Kidney (tissue), 14 donors: Measurements from ENCODE around the gene PRSS3. TPM values are rescaled to one million over a fixed set of nuclear protein-coding genes. Genes with fewer than 3 reads are reported as not detected.
"Not testable (repeated sequence)": the region's sequence is repeated elsewhere in the genome, so short reads cannot be mapped to it uniquely, and the experiment has no call there.

Source experiments
- DNase-seq, 5 donors: peaks; one replicate each; pipeline ENCODE4 v3.0.0-alpha.2; 2013 to 2020
- FAIRE-seq: peaks from 2 replicates; lab custom pipeline; 2012; peaks lifted over from hg19 to GRCh38; lab: Jason Lieb, UNC
- H3K27ac ChIP-seq, 2 donors: one replicate each; pipeline ENCODE4 v1.7.0; 2013; ENCODE audit warnings: low read depth in 2 of 2, low read length in 2 of 2, inconsistent platforms in 1 of 2
- H3K27me3 ChIP-seq: one replicate; pipeline ENCODE4 v1.7.1; 2013; ENCODE audit warnings: low read length, inconsistent platforms; ENCODE audit not compliant: control insufficient read depth, insufficient read depth
- H3K36me3 ChIP-seq, 3 donors: one replicate each; pipeline versions ENCODE4 v1.7.0 to v1.7.1; 2013; ENCODE audit warnings: low read length in 3 of 3, control low read depth in 1 of 3, inconsistent platforms in 1 of 3; ENCODE audit not compliant: insufficient read depth in 3 of 3, control insufficient read depth in 2 of 3
- H3K4me1 ChIP-seq, 3 donors: one replicate each; pipeline versions ENCODE4 v1.7.0 to v1.7.1; 2013; ENCODE audit warnings: low read length in 3 of 3, inconsistent platforms in 1 of 3, low read depth in 1 of 3; ENCODE audit not compliant: control insufficient read depth in 2 of 3, insufficient read depth in 2 of 3
- H3K4me3 ChIP-seq, 3 donors: one replicate each; pipeline versions ENCODE4 v1.7.0 to v1.8.1; 2013; ENCODE audit warnings: low read length in 3 of 3, control low read depth in 1 of 3, inconsistent platforms in 1 of 3
- H3K9ac ChIP-seq, 3 donors: one replicate each; pipeline versions ENCODE4 v1.7.0 to v1.7.1; 2013; ENCODE audit warnings: low read length in 3 of 3, control low read depth in 1 of 3, inconsistent platforms in 1 of 3
- H3K9me3 ChIP-seq, 3 donors: one replicate each; pipeline versions ENCODE4 v1.7.0 to v1.7.1; 2013; ENCODE audit warnings: low read length in 3 of 3, control low read depth in 1 of 3, inconsistent platforms in 1 of 3; ENCODE audit not compliant: control insufficient read depth in 2 of 3, insufficient read depth in 1 of 3
- CTCF ChIP-seq: IDR thresholded peaks from 3 replicates; pipeline ENCODE4 v1.5.1; 2012; ENCODE audit warnings: mild to moderate bottlenecking, moderate library complexity, borderline replicate concordance; ENCODE audit not compliant: insufficient read depth; ENCODE audit errors: extremely low read depth
- intact Hi-C: fragments of 100-400 bp; cut with DNase I; formaldehyde crosslinking; loops from one replicate; pipeline ENCODE4 v1.11.1; 2022
- polyA plus RNA-seq: library from polyadenylated mRNA; stranded (reverse); fragments of 350-450 nt; fragmentation: Illumina TruSeq; extraction: RNeasy Lipid Tissue Mini Kit (QIAGEN cat#74804); gene quantifications from one replicate; pipeline ENCODE4 v1.2.3, GENCODE V29; 2014; ENCODE audit warnings: low read depth, low replicate concordance; ENCODE audit not compliant: insufficient read depth
- total RNA-seq: library from RNA; stranded (reverse); fragmentation: NEBNext Ultra II Directional; extraction: Animal tissue kit (Norgen Biotek cat#: 25700); gene quantifications from one replicate; pipeline ENCODE4 v1.2.1, GENCODE V29; 2021
- donor health status: control.
- donor health status: control.
- donor health status: control.
- donor health status: control.
- donor health status: control.
- donor health status: DM: yes; HTN: yes; CAD: no.
- donor health status: Normal renal cell carcinoma (clear cell type).

Gene PRSS3
- total and polyA plus RNA-seq, 2 donors from 2014 or later, result 0.79 to 2.8 TPM

DNA sequence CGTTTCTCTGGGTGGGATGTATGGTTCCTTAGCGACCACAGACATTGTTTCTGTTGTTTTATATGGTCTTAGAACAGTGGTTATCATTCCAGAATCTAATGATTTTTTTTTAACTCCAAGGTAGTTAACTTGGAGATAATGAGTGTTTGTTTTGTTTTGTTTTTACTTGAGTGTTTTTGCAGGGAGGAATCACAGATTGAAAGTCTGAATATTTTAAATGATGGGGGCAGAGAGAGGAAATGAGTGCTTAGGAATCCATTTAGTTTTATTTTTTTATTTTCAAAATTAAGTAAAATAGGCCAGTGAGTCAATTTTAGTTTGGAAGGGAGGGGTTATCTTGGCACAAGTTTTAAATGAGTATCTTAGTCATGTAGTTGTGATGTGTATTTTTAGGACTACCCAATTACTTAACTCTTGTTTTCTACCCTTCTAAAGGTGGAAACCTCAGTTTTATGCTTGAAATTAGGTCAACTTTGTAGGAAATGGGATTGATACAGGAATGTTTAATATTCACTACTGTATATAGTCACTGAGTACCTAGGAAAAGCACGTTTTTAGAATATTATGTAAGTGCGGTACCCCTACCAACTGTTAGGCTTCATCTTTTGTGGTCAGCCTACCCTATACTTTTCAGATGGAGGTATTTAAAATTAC, 23.6 kb downstream of the PRSS3 start:
- peak overlapping the region; percentile 74 to 92 (median 78) for H3K4me3 ChIP-seq
- H3K9me3 ChIP-seq, result no peaks in the 10 kb centered on the region
- no peak for TF ChIP-seq CTCF
- intact Hi-C loops, result no loop called here
- FAIRE-seq (no peak), DNase-seq (no peak)
- H3K9ac ChIP-seq, result peak overlapping the region; percentile 65 to 85 (median 66)
- H3K27me3 ChIP-seq, result no peaks in the 10 kb centered on the region
- H3K36me3 ChIP-seq, result no peaks in the 10 kb centered on the region
- peak overlapping the region; percentile 86 to 98 for H3K27ac ChIP-seq
- peaks cover 0 to 23% (median 18%) of the 10 kb centered on the region in 3 donors for H3K4me1 ChIP-seq

DNA sequence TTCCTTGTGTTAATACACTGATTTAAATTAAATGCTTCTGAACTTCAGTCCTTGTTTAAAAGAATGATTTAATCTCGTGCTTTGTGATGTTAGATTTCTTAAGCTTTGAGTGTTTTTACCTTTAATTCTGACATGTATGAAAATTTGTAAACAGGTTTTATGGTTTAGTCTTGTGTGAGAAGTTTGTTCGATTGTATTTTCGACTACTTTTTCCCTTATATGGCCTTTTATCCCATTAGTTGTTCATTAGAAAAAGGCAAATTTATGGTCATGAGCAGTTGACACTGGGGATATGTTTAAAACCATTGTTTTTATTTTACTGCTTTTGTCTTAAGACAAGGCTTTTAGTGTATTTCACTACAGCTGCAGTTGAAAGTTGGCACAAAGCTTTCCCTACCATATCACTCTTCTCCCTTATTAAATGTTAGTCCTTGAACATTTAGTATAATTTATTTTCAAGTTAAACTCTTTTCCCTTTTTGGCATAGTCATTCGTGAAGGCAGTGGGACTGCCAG, 24.9 kb downstream of the PRSS3 start:
- H3K9ac ChIP-seq, result no peak overlapping the region
- intact Hi-C loops, result no loop called here
- H3K4me1 ChIP-seq, result peaks cover 0 to 14% (median 12%) of the 10 kb centered on the region in 3 donors
- no peak overlapping the region for H3K4me3 ChIP-seq
- TF ChIP-seq CTCF, result no peak
- H3K27ac ChIP-seq, result no peak overlapping the region
- DNase-seq, result no peak
- no peaks in the 10 kb centered on the region for H3K27me3 ChIP-seq
- H3K9me3 ChIP-seq, result no peaks in the 10 kb centered on the region
- no peaks in the 10 kb centered on the region for H3K36me3 ChIP-seq
- no peak for FAIRE-seq

DNA sequence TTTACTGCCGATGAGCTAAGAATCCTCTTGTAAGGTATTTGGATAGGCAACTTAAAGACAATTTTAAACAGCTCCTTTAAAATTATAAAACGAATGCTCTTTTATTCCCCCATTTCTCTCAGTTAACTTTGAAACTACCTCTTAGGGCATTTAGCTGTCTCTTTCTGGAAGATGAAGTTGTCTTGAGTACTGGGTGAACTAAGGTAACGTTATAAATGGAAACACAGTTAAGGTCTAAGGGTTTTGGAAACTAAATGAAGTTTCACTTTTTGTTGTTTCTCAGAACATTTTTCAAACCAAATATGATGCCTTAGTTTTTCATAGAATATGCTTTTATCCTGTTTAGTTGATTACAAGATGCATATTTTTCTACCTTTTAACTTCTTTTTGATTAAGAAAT, 28.4 kb downstream of the PRSS3 start:
- no peak for DNase-seq
- no peak for TF ChIP-seq CTCF
- Histone ChIP-seq H3K4me1 (peaks cover 0 to 6% (median 0%) of the 10 kb centered on the region in 3 donors), H3K36me3 (no peaks in the 10 kb centered on the region), H3K9ac (no peak overlapping the region), H3K27ac (no peak overlapping the region), H3K27me3 (no peaks in the 10 kb centered on the region), H3K9me3 (no peaks in the 10 kb centered on the region), H3K4me3 (no peak overlapping the region)
- FAIRE-seq, result no peak
- intact Hi-C loops, result no loop called here

DNA sequence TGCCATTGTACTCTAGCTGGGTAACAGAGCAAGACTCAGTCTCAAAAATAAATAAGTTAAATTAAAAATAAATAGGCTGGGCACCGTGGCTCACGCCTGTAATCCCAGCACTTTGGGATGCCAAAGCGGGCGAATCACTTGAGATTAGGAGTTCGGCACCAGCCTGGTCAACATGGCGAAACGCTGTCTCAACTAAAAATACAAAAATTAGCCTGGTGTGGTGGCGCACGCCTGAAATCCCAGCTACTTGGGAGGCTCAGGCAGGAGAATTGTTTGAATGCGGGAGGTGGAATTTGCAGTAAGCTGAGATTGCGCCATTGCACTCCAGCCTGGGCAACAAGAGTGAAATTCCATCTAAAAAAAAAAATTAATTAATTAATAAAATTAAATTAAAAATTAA, 31.9 kb downstream of the PRSS3 start:
- H3K36me3 ChIP-seq, H3K27ac ChIP-seq, intact Hi-C loops, H3K4me1 ChIP-seq, H3K4me3 ChIP-seq, H3K27me3 ChIP-seq, FAIRE-seq, H3K9me3 ChIP-seq, DNase-seq, H3K9ac ChIP-seq: not testable (repeated sequence)

DNA sequence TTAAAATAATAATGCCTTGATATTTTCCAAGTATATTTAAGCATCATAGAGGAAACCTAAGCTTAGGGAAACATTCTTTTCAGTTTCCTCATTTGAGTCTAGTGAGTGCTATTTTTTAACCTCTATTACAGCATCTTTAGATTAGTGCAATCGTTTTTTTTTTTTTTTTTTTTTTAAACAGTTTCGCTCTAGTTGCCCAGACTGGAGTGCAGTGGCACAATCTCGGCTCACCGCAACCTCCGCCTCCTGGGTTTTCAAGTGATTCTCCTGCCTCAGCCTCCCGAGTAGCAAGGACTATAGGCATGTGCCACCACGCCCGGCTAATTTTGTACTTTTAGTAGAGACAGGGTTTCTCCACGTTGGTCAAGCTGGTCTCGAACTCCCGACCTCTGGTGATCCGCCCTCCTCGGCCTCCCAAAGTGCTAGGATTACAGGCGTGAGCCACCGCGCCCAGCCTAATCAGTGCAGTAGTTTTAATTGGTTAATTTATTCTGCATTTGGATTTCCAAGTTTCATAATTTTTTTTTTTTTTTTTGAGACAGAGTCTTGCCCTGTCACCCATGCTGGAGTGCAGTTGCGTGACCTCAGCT, 34.4 kb downstream of the PRSS3 start:
- H3K27me3 ChIP-seq, H3K36me3 ChIP-seq, FAIRE-seq, H3K27ac ChIP-seq, H3K4me1 ChIP-seq, H3K9me3 ChIP-seq, H3K4me3 ChIP-seq, H3K9ac ChIP-seq, intact Hi-C loops, DNase-seq: not testable (repeated sequence)
